ENCODE results near the gene DHX34. TPM values are rescaled to one million over a fixed set of nuclear protein-coding genes. Genes with fewer than 3 reads are reported as not detected.
A peak's percentile ranks its signal among the peaks of the same experiment; 100 is the strongest.

DHX34 gene
- total and polyA plus RNA-seq, 9 of the 15 experiments (the other 6 are each of a cell fraction or from before 2014, with no cell fraction given): 0.36 to 42.0 (median 15.0) TPM

GRCh38 chr19:47315125-47315821 is 33.8 kb upstream of the DHX34 start (continued):
- TF ChIP-seq ZBTB40 (IDR thresholded peaks at IDR 0.05) (0 out of 2 replicates have a peak, but pooled peaks have one; percentile 12), ZBTB40 (CRISPR knock-in tag; IDR thresholded peaks at IDR 0.05) (no peak), CHD7 (IDR thresholded peaks at IDR 0.05; ENCODE audit: low read depth, low read length) (no peak), GABPB1 (CRISPR knock-in tag; IDR thresholded peaks at IDR 0.05) (peak; percentile 69), GATAD2A (IDR thresholded peaks at IDR 0.05) (no peak), SOX6 (IDR thresholded peaks at IDR 0.05) (peak; percentile 67; the same call in 1 of the 2 replicates), NCOA4 (IDR thresholded peaks at IDR 0.05; ENCODE audit: partially characterized antibody) (no peak)
